ENCODE data around the gene DMWD. TPM values are rescaled to one million over a fixed set of nuclear protein-coding genes. Genes with fewer than 3 reads are reported as not detected.

DMWD gene
- polyA plus RNA-seq, 1 of the 3 experiments (the other 2 are of a cell fraction) = 40.6 TPM

- no peaks in the 10 kb centered on the region for H3K79me2 ChIP-seq (ENCODE audit: insufficient read depth)
- H3K27me3 ChIP-seq (ENCODE audit: insufficient read depth) = no peaks in the 10 kb centered on the region
- H3K9me2 ChIP-seq = no peaks in the 10 kb centered on the region
- H3K9ac ChIP-seq = no peak overlapping the region
- 10% methylated on average over 10 of the region's 10 CpGs for WGBS (ENCODE audit: low lambda C conversion rate)
- peak overlapping the region in 1 of 2 experiments; percentile 25; a peak in 1 of 4 replicates for H3K27ac ChIP-seq (ENCODE audit: low read depth in 2 of 2, low read length in 1 of 2)
- H4K20me1 ChIP-seq (ENCODE audit: insufficient read depth) = no peaks in the 10 kb centered on the region
- no peaks in the 10 kb centered on the region for H3K9me3 ChIP-seq
- H3K36me3 ChIP-seq (replicated peaks in 1 of 2; ENCODE audit: control insufficient read depth in 1 of 2, insufficient read depth in 2 of 2, low read length in 1 of 2) = no peaks in the 10 kb centered on the region
- peak; percentile 91 for DNase-seq
- ChIA-PET CTCF (interaction anchor here (0.6 to 7.3 kb wide), 28 partner anchors 8 to 183 kb away, joined by 3 to 100 read pairs (median 4); partner anchors contain the start of genes DMPK, FOXA3, RSPH6A and SIX5), POLR2A (interaction anchor here (2.7 kb wide), 1 partner anchor 29 kb away, joined by 19 read pairs; the partner anchor contains the start of gene SIX5)
- peaks cover 2 to 3% of the 10 kb centered on the region in 2 experiments; a peak in 2 of 4 replicates for H3K4me1 ChIP-seq (ENCODE audit: control insufficient read depth in 1 of 2, insufficient read depth in 2 of 2, low read depth in 1 of 2, low read length in 1 of 2)
- no peaks in the 10 kb centered on the region for H3F3A ChIP-seq (replicated peaks; ENCODE audit: insufficient read depth)
- H3K4me3 ChIP-seq (ENCODE audit: low read depth in 2 of 2, low read length in 1 of 2) = no peak overlapping the region
- 0 out of 2 replicates have a peak overlapping the region, but pooled peaks have one; percentile 57 for H2AFZ ChIP-seq (ENCODE audit: low read depth)
- peak overlapping the region; percentile 41; the same call in 1 of the 2 replicates for H3K4me2 ChIP-seq
- TF ChIP-seq GATA2 (CRISPR knock-in tag; IDR thresholded peaks at IDR 0.05) = no peak
- TF ChIP-seq EP300 (IDR thresholded peaks at IDR 0.05; ENCODE audit: borderline replicate concordance in 1 of 2, low read depth in 1 of 2, low read length in 1 of 2) = no peak
- TF ChIP-seq NRF1 (IDR thresholded peaks at IDR 0.05; ENCODE audit: low read depth, low read length) = no peak
- no peak for TF ChIP-seq FOXJ3 (CRISPR knock-in tag; IDR thresholded peaks at IDR 0.05)
- no peak for TF ChIP-seq MXI1 (IDR thresholded peaks at IDR 0.05; ENCODE audit: low read depth, low read length)
- TF ChIP-seq FOSL2 (IDR thresholded peaks at IDR 0.05; ENCODE audit: borderline replicate concordance, low read depth) = peak; percentile 17; the same call in 1 of the 2 replicates
- TF ChIP-seq MEF2A (IDR thresholded peaks at IDR 0.05; ENCODE audit: borderline replicate concordance, low read depth) = no peak
- TF ChIP-seq REST (IDR thresholded peaks at IDR 0.05; ENCODE audit: low read depth, low read length) = 0 out of 2 replicates have a peak, but pooled peaks have one; percentile 16
- no peak for TF ChIP-seq EZH2phosphoT487 (IDR thresholded peaks at IDR 0.05; ENCODE audit: borderline replicate concordance, low read depth)
- no peak for TF ChIP-seq RCOR1 (IDR thresholded peaks at IDR 0.05; ENCODE audit: low read length)
- TF ChIP-seq, protein P1, sequence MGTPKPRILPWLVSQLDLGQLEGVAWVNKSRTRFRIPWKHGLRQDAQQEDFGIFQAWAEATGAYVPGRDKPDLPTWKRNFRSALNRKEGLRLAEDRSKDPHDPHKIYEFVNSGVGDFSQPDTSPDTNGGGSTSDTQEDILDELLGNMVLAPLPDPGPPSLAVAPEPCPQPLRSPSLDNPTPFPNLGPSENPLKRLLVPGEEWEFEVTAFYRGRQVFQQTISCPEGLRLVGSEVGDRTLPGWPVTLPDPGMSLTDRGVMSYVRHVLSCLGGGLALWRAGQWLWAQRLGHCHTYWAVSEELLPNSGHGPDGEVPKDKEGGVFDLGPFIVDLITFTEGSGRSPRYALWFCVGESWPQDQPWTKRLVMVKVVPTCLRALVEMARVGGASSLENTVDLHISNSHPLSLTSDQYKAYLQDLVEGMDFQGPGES (IDR thresholded peaks at IDR 0.05; ENCODE audit: low read depth, low read length) = no peak
- no peak for TF ChIP-seq ELF1 (IDR thresholded peaks at IDR 0.05)
- no peak for TF ChIP-seq TCF12 (IDR thresholded peaks at IDR 0.05)
- TF ChIP-seq, protein P2, sequence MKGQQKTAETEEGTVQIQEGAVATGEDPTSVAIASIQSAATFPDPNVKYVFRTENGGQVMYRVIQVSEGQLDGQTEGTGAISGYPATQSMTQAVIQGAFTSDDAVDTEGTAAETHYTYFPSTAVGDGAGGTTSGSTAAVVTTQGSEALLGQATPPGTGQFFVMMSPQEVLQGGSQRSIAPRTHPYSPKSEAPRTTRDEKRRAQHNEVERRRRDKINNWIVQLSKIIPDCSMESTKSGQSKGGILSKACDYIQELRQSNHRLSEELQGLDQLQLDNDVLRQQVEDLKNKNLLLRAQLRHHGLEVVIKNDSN (IDR thresholded peaks at IDR 0.05; ENCODE audit: borderline replicate concordance, low read depth) = no peak
- TF ChIP-seq CTCF (IDR thresholded peaks at IDR 0.05) = peak; percentile 87
- no peak for TF ChIP-seq TEAD4 (IDR thresholded peaks at IDR 0.05; ENCODE audit: borderline replicate concordance, insufficient read depth)
- no peak for TF ChIP-seq NFIC (IDR thresholded peaks at IDR 0.05; ENCODE audit: borderline replicate concordance)
- TF ChIP-seq YY1 (IDR thresholded peaks at IDR 0.05; ENCODE audit: low read depth) = no peak
- TF ChIP-seq, protein P3, sequence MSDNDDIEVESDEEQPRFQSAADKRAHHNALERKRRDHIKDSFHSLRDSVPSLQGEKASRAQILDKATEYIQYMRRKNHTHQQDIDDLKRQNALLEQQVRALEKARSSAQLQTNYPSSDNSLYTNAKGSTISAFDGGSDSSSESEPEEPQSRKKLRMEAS (IDR thresholded peaks at IDR 0.05; ENCODE audit: low read depth) = no peak
- TF ChIP-seq, protein P4, sequence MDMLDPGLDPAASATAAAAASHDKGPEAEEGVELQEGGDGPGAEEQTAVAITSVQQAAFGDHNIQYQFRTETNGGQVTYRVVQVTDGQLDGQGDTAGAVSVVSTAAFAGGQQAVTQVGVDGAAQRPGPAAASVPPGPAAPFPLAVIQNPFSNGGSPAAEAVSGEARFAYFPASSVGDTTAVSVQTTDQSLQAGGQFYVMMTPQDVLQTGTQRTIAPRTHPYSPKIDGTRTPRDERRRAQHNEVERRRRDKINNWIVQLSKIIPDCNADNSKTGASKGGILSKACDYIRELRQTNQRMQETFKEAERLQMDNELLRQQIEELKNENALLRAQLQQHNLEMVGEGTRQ (IDR thresholded peaks at IDR 0.05; ENCODE audit: borderline replicate concordance, low read depth, low read length) = no peak
- TF ChIP-seq CHD2 (IDR thresholded peaks at IDR 0.05; ENCODE audit: low read length, partially characterized antibody) = no peak
- no peak for TF ChIP-seq SIN3A (IDR thresholded peaks at IDR 0.05; ENCODE audit: borderline replicate concordance, low read depth, low read length)
- TF ChIP-seq RXRA (IDR thresholded peaks at IDR 0.05; ENCODE audit: borderline replicate concordance, low read depth) = no peak
- no peak for TF ChIP-seq RFX5 (IDR thresholded peaks at IDR 0.05; ENCODE audit: low read length)
- TF ChIP-seq FOXM1 (IDR thresholded peaks at IDR 0.05; ENCODE audit: low read depth) = no peak
- no peak for TF ChIP-seq GABPA (IDR thresholded peaks at IDR 0.05; ENCODE audit: low read depth)
Observed at GRCh38 chr19:45798995-45799517, 6.4 kb upstream of the DMWD start.

Data from SK-N-SH (cell line).